NOMO-1 treated with DMSO at 0.1 percent for 48 hours (cell line): ENCODE results near the gene MAP3K3.
"Not testable (repeated sequence)": the region's sequence is repeated elsewhere in the genome, so short reads cannot be mapped to it uniquely, and the experiment has no call there.

Experiments used
- DNase-seq: peaks from one replicate; lab custom pipeline; 2025; ENCODE audit not compliant: unreplicated experiment; lab: John Stamatoyannopoulos, UW

Gene MAP3K3

DNA sequence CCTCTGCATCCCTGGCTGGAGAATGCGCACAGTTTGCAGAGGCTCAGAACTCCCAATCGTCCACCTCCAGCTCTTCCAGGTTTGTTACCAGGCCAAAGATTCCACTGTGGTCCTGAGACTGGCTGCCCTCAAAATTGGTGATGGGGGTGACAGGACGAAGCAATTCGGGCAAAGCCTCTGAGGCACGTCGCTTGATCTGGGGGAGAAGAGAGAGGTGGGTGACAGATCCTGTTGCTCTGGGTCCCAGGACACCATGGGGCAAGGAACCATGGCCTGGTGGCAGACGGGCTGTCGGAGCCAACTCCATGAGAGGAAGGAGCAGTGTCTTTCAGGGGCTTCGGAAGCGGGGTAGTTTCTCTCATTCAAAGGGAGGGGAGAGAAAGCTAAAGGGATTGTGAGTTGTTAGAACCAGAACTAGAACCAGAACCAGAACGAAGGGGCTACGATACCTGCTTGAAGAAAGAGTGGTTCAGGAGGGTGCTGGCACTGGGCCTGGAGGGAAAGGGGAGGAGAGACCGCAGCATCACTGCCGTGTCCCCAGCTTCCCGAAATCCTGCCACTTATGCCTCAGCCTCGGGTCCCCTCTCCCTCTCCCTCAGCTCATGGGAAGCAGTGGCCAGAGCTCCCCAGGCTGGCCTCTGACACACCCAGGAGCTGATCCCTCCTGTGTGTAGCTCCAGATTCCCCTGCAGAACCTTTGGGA, 81.5 kb downstream of the MAP3K3 start:
- DNase-seq = no peak

GRCh38 chr17:63704259-63704576, 82.0 kb downstream of the MAP3K3 start:
- no peak for DNase-seq

DNA sequence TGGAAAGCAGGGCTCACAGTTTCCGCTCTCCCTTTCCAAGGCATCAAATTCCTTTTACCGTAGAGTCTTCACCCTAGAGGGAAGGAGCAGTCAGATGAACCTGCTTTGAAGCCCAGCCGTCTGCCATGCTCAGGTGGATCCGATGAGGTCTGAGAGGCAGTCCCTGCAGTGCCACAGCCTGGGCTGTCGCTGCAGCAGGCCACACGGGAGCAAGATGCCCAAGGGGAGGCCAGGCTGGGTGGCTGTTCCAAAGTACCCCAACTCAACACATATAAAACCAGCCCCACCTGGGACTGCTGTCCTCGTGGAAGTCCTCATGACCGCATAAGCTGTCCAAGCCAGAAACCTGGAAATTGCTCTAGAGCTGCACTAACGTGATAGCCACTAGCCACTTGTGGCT, 82.6 kb downstream of the MAP3K3 start:
- no peak for DNase-seq

DNA sequence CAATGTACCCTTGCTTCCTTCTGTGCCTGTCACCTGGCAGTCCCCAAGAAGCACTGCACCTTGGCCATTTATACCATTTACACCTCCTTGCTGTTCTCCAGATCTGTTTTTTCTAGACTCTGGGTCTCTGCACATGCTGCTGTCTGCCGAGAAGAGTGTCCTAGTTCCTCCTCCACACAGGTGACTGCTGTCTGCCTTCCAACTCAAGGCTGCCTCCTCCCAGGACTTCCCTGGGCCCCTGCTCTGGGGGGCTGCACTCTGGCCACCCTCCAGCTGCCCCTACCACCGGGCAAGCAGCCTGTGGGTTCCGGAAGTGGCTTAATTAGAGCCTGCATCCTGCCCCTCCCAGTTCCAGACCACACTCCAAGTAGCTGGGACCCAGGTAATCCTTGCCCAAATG, 83.4 kb downstream of the MAP3K3 start:
- DNase-seq = no peak

GRCh38 chr17:63706336-63707082, 84.3 kb downstream of the MAP3K3 start:
- no peak for DNase-seq

DNA sequence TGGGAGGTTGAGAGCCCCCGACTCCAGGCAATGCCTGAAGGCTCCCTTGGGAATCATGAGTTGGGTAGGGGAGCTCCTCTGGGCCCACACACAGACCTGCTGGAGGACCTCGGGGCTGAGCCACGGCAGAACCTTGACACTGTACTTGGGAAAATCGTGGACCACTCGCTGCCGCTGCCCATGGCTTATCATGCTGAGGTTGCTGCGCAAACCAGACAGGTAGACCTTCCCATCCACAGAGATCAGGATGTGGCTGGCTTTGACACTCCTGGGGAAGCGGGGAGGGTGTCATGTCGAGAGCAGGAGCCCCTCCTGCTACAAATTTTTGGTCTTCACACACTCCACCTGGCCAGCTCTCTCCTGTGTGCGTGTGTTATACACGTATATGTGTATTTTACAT, 84.9 kb downstream of the MAP3K3 start:
- no peak for DNase-seq

DNA sequence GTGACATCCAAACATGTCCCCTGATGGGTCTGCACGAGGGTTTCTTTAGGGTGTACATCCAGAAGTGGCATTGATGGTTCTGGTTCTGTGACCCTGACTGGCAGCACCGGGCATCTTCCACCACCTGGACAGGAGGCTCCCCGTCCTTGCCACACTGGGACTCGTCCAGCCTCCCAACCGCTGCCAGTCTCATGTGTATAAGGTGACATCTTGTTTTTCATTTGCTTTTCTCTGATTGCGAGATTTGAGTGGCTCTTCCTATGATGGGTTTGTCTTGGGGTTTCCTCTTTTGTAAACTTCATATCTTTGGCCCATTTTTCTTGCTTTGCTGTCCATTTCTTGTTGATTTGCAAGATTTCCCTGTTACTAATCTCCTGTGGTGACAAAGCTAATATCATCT, 86.9 kb downstream of the MAP3K3 start:
- DNase-seq = no peak

GRCh38 chr17:63714550-63715277, 92.5 kb downstream of the MAP3K3 start:
- DNase-seq = no peak

- no peak for DNase-seq
Measured at GRCh38 chr17:63716426-63716825, 94.2 kb downstream of the MAP3K3 start.

DNA sequence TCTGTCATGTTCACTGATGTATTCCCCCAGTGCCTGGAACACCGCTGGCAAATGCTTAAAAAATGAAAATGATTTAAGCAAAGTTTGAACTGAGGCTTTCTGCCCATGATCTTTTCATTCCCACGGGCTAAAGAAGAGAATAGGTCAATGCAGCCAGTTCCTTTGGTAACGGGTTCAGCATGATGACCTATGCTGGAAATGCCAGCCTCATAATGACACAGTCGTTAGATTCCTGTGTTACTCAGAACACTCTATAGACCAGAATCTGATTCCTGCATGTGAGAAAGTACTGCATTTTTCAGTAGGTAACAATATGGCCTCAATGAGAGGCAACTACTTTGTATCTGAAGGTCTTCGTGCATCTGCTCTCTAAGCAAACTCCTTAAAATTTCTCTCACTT, 96.8 kb downstream of the MAP3K3 start:
- DNase-seq = no peak

DNA sequence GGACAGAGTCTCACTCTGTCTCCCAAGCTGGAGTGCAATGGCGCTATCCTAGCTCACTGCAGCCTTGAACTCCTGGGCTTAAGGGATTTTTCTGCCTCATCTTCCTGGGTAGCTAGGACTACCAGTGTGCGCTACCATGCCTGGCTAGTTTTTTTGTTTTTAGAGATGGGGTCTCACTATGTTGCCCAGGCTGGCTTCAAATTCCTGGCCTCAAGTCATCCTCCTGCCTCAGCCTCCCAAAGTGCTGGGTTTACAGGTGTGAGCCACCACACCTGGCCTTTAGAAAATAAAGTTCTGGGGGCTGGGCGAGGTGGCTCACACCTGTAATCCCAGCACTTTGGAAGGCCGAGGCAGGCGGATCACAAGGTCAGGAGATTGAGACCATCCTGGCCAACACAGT, 98.0 kb downstream of the MAP3K3 start:
- not testable (repeated sequence) for DNase-seq

GRCh38 chr17:63722403-63722802, 100.2 kb downstream of the MAP3K3 start:
- no peak for DNase-seq

- DNase-seq = no peak
Measured at GRCh38 chr17:63735691-63736090, 113.5 kb downstream of the MAP3K3 start.

DNA sequence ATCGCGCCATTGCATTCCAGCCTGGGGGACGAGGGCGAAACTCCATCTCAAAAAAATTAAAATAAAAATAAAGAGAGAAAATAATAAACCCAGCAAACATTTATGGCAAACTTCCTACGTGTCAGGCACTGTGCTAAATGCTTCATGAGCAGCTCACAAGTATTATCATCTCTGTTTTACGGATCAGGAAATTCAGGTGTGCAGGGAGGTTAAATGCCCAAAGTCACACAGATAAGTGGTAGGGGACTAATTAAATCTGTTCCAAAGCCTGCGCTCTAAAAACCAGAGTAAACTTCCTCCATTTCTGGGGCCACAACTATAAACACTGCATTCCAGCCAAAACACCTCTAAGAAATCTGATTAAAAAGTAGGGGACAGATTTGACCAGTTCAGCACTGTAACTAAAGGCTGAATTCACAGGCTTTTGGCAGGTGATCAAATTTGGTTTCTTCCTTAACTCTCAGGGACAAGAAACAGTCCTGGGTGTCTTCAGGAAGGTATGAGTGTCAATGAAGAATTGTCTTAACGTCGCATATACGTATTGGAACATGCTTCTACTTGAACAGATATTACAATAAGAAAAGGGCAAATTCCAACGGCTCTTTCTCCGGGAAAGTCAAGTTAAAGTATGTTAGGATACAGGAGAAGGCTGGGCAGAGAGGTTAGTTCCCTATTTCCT, 118.4 kb downstream of the MAP3K3 start:
- peak; percentile 25 for DNase-seq

DNA sequence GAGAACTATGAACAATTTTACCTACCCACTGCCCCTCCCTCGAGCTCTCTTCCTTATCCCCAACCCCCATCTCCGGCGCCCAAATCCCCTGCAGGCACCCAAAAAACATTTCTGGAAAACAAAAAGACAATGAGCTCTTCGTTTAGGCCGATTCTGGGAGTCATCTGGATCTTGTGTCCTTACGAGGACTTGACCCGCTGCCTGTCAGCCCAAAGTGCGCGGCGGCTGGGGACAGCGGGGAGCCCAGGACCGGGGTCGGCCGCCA, 118.9 kb downstream of the MAP3K3 start:
- DNase-seq = peak; percentile 58

DNA sequence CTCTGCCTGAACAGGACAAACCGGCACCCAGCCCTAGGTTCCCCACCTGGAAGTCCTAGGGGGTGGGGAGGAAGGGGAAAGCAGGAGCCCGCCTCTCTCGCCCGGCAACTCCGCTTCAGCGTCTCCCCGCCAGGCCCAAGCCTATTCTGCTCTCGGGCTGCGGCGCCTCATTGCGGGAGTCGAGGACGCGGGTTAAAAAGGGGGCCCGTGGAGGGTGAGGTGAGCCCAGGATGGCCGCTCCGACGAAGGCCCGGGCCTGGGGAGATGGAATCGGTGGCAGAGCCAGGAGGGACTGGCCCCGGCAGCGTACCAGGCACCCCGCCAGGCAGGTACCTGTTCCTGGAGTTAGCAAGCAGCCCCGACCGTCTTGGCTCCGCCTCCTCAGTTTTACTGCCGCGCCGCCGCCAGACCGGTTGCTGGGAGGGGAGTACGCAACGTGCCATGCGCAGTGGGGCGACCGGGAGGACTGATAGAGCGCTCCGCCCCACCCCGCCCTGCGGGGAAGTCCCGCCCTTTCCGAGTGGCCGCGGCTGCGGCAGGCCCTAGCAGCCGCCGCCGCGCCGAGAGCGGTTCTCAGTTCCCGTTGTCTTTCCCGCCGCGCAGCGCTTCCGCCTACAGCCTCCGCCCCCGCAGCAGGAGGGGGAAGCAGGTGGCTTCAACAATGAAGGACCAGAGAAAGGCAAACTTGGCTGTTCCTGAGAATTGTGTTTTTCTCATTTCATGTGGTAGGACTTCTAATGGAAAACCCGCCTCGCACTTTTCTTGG, 119.4 kb downstream of the MAP3K3 start, which contains the start of gene STRADA:
TSS of gene STRADA (minus strand) at position 392 of the 766 bp plus-strand sequence. CDS start 13,430 bp downstream, outside the sequence.
- peak; percentile 99 for DNase-seq
